Measurements from ENCODE around the gene GABBR2. TPM values are rescaled to one million over a fixed set of nuclear protein-coding genes. Genes with fewer than 3 reads are reported as not detected.

GABBR2 gene
- total RNA-seq, 2 experiments from 2014 or later: not detected

DNA sequence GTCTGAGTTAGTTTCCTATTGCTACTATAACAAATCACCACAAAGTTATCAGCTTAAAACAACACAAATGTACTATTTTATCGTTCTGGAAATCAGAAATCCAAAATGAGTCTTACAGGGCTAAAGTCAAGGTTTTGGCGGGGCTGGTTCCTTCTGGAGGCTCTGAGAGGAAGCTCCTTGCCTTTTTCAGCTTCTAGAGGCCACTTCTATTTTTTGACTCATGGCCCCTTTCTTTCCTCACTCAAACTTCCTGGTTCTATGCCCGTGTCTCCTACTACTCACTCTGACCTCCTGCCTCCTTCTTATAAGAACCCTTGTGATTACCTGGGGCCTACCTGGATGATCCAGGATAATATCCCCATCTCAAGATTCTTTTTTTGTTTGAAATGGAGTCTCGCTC, 48.2 kb downstream of the GABBR2 start:
- BruUV-seq (replicated peaks): no TSS peak
- Histone ChIP-seq H3K4me3 (ENCODE audit: low read depth, low read length, poor library complexity, severe bottlenecking) (no peak overlapping the region), H4K20me1 (ENCODE audit: insufficient read depth, low read length) (no peaks in the 10 kb centered on the region), H3K9me2 (ENCODE audit: insufficient read depth, low read length) (no peaks in the 10 kb centered on the region), H3K36me3 (ENCODE audit: insufficient read depth, low read length) (no peaks in the 10 kb centered on the region), H3K4me2 (ENCODE audit: low read length) (no peak overlapping the region), H3K27ac (ENCODE audit: low read depth, low read length, poor library complexity, severe bottlenecking) (no peak overlapping the region), H3K9me3 (ENCODE audit: low read length) (no peaks in the 10 kb centered on the region), H2AFZ (ENCODE audit: low read length) (no peak overlapping the region), H3K4me1 (ENCODE audit: insufficient read depth, low read length, poor library complexity, severe bottlenecking) (no peaks in the 10 kb centered on the region), H3K79me2 (ENCODE audit: insufficient read depth, low read depth, low read length) (no peaks in the 10 kb centered on the region)
- TF ChIP-seq EZH2phosphoT487 (IDR thresholded peaks at IDR 0.05; ENCODE audit: borderline replicate concordance, low read depth, low read length): no peak
- TF ChIP-seq CTCF (conservative IDR thresholded peaks at IDR 0.05; ENCODE audit: low read length): no peak
- no peak for DNase-seq (ENCODE audit: low spot score)
- POLR2A ChIA-PET: interaction anchor here (0.6 to 0.7 kb wide), 2 partner anchors 44 to 380 kb away, joined by 3 read pairs; no protein-coding TSS in a partner anchor
- intact Hi-C loops (cut with micrococcal nuclease; ENCODE audit: unreplicated experiment): no loop called here
- CTCF ChIA-PET (ENCODE audit: unreplicated experiment): no interaction called here

GRCh38 chr9:98658951-98659351, 49.8 kb downstream of the GABBR2 start:
- TF ChIP-seq CTCF (conservative IDR thresholded peaks at IDR 0.05; ENCODE audit: low read length) (no peak), EZH2phosphoT487 (IDR thresholded peaks at IDR 0.05; ENCODE audit: borderline replicate concordance, low read depth, low read length) (no peak)
- no peak for DNase-seq (ENCODE audit: low spot score)
- Histone ChIP-seq H2AFZ (ENCODE audit: low read length) (no peak overlapping the region), H3K9me2 (ENCODE audit: insufficient read depth, low read length) (no peaks in the 10 kb centered on the region), H4K20me1 (ENCODE audit: insufficient read depth, low read length) (no peaks in the 10 kb centered on the region), H3K79me2 (ENCODE audit: insufficient read depth, low read depth, low read length) (no peaks in the 10 kb centered on the region), H3K9me3 (ENCODE audit: low read length) (no peaks in the 10 kb centered on the region), H3K4me3 (ENCODE audit: low read depth, low read length, poor library complexity, severe bottlenecking) (no peak overlapping the region), H3K4me1 (ENCODE audit: insufficient read depth, low read length, poor library complexity, severe bottlenecking) (no peaks in the 10 kb centered on the region), H3K4me2 (ENCODE audit: low read length) (no peak overlapping the region), H3K27ac (ENCODE audit: low read depth, low read length, poor library complexity, severe bottlenecking) (no peak overlapping the region), H3K36me3 (ENCODE audit: insufficient read depth, low read length) (no peaks in the 10 kb centered on the region)
- no TSS peak for BruUV-seq (replicated peaks)
- ChIA-PET CTCF (ENCODE audit: unreplicated experiment) (no interaction called here), POLR2A (interaction anchor here (0.6 to 0.7 kb wide), 3 partner anchors 96 to 355 kb away, joined by 3 to 6 read pairs (median 3); no protein-coding TSS in a partner anchor)
- intact Hi-C loops (cut with micrococcal nuclease; ENCODE audit: unreplicated experiment): no loop called here

DNA sequence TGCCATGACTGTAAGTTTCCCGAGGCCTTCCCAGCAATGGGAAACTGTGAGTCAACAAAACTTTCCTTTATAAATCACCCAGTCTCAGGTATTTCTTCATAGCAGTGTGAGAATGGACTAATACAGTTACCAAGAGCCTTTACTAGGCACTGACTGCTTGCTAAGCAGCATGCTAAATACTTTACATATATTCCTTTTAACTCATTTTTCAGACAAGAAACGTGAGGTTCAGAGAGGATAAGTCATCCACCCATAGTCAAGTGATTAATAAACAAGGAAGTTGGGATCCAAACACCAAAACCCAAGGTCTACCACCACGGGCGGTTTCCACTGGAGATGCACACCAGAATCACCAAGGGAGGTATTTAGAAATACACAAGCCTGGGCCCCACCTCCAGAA, 50.8 kb downstream of the GABBR2 start:
- Histone ChIP-seq H4K20me1 (ENCODE audit: insufficient read depth, low read length) (no peaks in the 10 kb centered on the region), H3K36me3 (ENCODE audit: insufficient read depth, low read length) (no peaks in the 10 kb centered on the region), H3K27ac (ENCODE audit: low read depth, low read length, poor library complexity, severe bottlenecking) (no peak overlapping the region), H3K9me3 (ENCODE audit: low read length) (no peaks in the 10 kb centered on the region), H3K9me2 (ENCODE audit: insufficient read depth, low read length) (no peaks in the 10 kb centered on the region), H3K4me3 (ENCODE audit: low read depth, low read length, poor library complexity, severe bottlenecking) (no peak overlapping the region), H3K4me1 (ENCODE audit: insufficient read depth, low read length, poor library complexity, severe bottlenecking) (no peaks in the 10 kb centered on the region), H2AFZ (ENCODE audit: low read length) (no peak overlapping the region), H3K79me2 (ENCODE audit: insufficient read depth, low read depth, low read length) (no peaks in the 10 kb centered on the region), H3K4me2 (ENCODE audit: low read length) (no peak overlapping the region)
- ChIA-PET POLR2A (no interaction called here), CTCF (ENCODE audit: unreplicated experiment) (no interaction called here)
- intact Hi-C loops (cut with micrococcal nuclease; ENCODE audit: unreplicated experiment): no loop called here
- TF ChIP-seq CTCF (conservative IDR thresholded peaks at IDR 0.05; ENCODE audit: low read length): no peak
- no peak for TF ChIP-seq EZH2phosphoT487 (IDR thresholded peaks at IDR 0.05; ENCODE audit: borderline replicate concordance, low read depth, low read length)
- no peak for DNase-seq (ENCODE audit: low spot score)
- BruUV-seq (replicated peaks): no TSS peak
